ENCODE measurements around the gene MPLKIP. TPM values are rescaled to one million over a fixed set of nuclear protein-coding genes. Genes with fewer than 3 reads are reported as not detected.
"Not testable (repeated sequence)": the region's sequence is repeated elsewhere in the genome, so short reads cannot be mapped to it uniquely, and the experiment has no call there.

MPLKIP gene
- total RNA-seq, 1 donor from 2014 or later = 38.0 TPM

DNA sequence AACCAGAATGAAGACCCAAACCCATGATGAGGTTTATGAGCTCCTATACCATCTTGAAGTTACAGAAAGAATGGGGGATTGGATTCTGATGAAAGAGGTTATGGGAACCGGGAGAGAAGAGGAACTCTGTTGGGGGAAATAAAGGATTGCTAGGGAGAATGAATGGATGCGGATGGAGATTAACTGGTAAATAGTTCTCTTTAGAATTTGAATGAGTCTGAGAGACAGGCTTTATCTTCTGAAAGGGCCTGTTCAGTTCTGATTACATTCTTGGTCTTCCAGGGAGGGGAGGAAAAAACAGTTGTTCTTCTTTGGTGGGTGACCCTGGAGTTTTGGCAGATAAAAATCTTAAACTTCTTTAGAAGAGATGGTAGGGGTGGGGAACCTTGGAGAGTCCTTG, 14.2 kb upstream of the MPLKIP start:
- H3K27me3 Mint-ChIP-seq = no peaks in the 10 kb centered on the region
- TF ChIP-seq, protein P1, sequence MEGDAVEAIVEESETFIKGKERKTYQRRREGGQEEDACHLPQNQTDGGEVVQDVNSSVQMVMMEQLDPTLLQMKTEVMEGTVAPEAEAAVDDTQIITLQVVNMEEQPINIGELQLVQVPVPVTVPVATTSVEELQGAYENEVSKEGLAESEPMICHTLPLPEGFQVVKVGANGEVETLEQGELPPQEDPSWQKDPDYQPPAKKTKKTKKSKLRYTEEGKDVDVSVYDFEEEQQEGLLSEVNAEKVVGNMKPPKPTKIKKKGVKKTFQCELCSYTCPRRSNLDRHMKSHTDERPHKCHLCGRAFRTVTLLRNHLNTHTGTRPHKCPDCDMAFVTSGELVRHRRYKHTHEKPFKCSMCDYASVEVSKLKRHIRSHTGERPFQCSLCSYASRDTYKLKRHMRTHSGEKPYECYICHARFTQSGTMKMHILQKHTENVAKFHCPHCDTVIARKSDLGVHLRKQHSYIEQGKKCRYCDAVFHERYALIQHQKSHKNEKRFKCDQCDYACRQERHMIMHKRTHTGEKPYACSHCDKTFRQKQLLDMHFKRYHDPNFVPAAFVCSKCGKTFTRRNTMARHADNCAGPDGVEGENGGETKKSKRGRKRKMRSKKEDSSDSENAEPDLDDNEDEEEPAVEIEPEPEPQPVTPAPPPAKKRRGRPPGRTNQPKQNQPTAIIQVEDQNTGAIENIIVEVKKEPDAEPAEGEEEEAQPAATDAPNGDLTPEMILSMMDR (IDR thresholded peaks at IDR 0.05; ENCODE audit: unreplicated experiment) = no peak
- DNase-seq (ENCODE audit: low spot score, unreplicated experiment) = no peak
- peaks cover 7% of the 10 kb centered on the region for H3K9me3 Mint-ChIP-seq (ENCODE audit: low read depth)
- peaks cover 2% of the 10 kb centered on the region for H3K4me1 Mint-ChIP-seq (ENCODE audit: low read depth)
- no peak overlapping the region for H3K4me3 Mint-ChIP-seq (ENCODE audit: low read depth)
- no peaks in the 10 kb centered on the region for H3K36me3 Mint-ChIP-seq (ENCODE audit: insufficient read depth)
- H3K27ac Mint-ChIP-seq = no peak overlapping the region

DNA sequence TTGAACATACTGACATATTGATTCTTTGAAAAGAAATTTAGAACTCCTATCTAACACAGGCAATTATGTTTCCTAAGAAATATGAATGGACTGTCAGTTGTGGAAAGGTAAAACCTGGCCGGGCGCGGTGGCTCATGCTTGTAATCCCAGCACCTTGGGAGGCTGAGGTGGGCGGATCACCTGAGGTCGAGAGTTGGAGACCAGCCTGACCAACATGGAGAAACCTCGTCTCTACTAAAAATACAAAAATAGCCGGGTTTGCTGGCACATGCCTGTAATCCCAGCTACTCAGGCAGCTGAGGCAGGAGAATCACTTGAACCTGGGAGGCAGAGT, 13.8 kb upstream of the MPLKIP start:
- H3K27ac Mint-ChIP-seq = not testable (repeated sequence)

DNA sequence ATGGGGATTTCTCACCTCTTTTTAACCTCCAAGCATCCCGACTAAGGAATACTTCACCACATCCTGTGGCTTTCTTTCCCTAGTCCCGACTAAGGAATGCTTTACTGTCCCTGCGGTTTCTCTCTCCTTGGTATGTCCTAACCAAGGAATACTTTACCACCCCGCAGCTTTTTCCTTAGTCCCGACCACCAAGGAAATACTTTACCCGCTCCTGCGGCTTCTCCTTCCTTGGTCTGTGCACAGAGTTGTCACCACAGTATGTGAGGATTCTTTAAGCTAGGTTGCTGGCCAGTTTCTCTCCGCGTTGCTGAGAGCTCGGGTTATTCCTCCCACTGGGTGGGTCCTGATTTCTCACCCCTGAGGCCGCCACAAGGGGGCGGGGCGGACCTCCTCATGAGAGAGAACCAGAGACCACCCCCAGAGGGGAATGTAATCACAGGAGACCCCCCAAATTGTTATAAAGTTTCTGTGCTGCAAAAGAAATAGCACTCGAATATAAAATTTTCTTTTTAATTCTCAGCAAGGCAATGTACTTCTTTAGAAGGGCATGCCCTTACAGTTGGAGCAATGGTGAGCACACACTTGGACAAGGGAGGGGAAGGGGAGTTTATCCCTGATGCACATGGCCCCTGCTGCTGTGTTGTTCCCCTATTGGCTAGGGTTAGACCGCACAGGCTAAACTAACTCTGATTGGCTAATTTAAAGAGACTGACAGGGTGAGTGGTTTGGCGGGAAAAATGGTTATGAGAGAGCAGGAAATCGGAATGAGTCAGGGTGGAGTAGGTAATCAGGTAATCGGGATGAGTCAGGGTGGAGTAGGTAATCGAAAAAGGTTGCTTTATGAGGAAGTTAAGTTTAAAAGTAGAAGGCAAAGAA, 13.2 kb upstream of the MPLKIP start:
- H3K4me3 Mint-ChIP-seq (ENCODE audit: low read depth) = no peak overlapping the region
- TF ChIP-seq, protein P1 (IDR thresholded peaks at IDR 0.05; ENCODE audit: unreplicated experiment) = no peak
- no peaks in the 10 kb centered on the region for H3K36me3 Mint-ChIP-seq (ENCODE audit: insufficient read depth)
- DNase-seq (ENCODE audit: low spot score, unreplicated experiment) = no peak
- H3K27ac Mint-ChIP-seq = no peak overlapping the region
- no peaks in the 10 kb centered on the region for H3K27me3 Mint-ChIP-seq
- H3K4me1 Mint-ChIP-seq (ENCODE audit: low read depth) = peaks cover 2% of the 10 kb centered on the region
- H3K9me3 Mint-ChIP-seq (ENCODE audit: low read depth) = peaks cover 7% of the 10 kb centered on the region

More for the DNA sequence above, 13.8 kb upstream of the MPLKIP start:
- DNase-seq (ENCODE audit: low spot score, unreplicated experiment); H3K9me3 Mint-ChIP-seq (ENCODE audit: low read depth); H3K4me1 Mint-ChIP-seq (ENCODE audit: low read depth); H3K27me3 Mint-ChIP-seq; H3K36me3 Mint-ChIP-seq (ENCODE audit: insufficient read depth); H3K4me3 Mint-ChIP-seq (ENCODE audit: low read depth): not testable (repeated sequence)

DNA sequence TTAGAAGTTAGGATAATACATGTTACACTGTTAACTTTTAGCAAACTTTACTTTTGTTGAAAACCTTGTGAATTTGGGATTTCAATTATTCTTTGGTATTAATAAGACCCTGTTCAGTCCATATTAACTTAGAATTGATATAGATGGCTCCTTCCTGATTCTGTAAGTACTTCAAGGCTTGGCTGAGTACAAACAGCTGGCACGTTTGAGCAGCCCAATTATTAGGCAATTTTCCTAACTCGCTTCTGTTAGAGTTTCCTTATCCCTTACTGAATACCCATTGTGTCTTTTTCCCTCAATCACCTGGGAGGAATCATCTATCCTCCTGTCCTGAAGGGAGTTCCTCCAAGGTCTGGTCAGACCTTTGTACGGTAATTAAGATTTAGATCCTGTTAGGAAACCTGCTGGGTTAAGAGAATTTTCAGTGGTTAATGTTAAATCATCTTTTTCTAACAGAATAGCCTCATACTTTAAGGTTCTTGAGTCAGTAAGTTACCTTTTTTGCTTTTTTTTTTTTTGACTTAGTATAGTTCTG, 11.2 kb upstream of the MPLKIP start:
- H3K27ac Mint-ChIP-seq; H3K4me3 Mint-ChIP-seq (ENCODE audit: low read depth); H3K27me3 Mint-ChIP-seq; H3K36me3 Mint-ChIP-seq (ENCODE audit: insufficient read depth); H3K4me1 Mint-ChIP-seq (ENCODE audit: low read depth); H3K9me3 Mint-ChIP-seq (ENCODE audit: low read depth); DNase-seq (ENCODE audit: low spot score, unreplicated experiment): not testable (repeated sequence)

DNA sequence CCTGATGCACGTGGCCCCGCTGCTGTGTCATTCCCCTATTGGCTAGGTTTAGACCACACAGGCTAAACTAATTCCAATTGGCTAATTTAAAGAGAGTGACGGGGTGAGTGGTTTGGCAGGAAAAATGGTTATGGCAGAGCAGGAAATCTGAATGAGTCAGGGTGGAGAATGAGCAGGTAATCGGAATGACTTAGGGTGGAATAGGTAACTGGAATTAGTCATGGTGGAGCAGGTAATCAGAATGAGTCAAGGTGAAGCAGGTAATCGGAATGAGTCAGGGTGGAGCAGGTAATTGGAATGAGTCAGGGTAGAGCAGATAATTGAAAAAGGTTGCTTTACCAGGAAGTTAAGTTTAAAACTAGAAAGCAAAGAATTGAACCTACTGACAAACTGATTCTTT, 7.5 kb upstream of the MPLKIP start:
- not testable (repeated sequence) for H3K4me3 Mint-ChIP-seq (ENCODE audit: low read depth); H3K27me3 Mint-ChIP-seq; H3K4me1 Mint-ChIP-seq (ENCODE audit: low read depth); DNase-seq (ENCODE audit: low spot score, unreplicated experiment); H3K27ac Mint-ChIP-seq; H3K9me3 Mint-ChIP-seq (ENCODE audit: low read depth); H3K36me3 Mint-ChIP-seq (ENCODE audit: insufficient read depth)

DNA sequence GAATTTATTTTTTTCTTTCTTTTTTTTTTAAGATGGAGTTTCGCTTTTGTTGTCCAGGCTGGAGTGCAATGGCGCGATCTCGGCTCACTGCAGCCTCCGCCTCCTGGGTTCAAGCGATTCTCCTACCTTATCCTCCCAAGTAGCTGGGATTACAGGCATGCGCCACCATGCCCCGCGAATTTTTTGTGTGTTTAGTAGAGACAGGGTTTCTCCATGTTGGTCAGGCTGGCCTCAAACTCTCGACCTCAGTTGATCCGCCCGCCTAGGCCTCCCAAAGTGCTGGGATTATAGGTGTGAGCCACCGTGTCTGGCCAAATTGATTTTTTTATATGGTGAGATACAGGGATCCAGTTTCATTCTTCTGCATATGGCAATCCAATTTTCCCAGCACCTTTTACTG, 5.5 kb upstream of the MPLKIP start:
- H3K4me3 Mint-ChIP-seq (ENCODE audit: low read depth); H3K36me3 Mint-ChIP-seq (ENCODE audit: insufficient read depth); H3K4me1 Mint-ChIP-seq (ENCODE audit: low read depth); H3K27ac Mint-ChIP-seq; DNase-seq (ENCODE audit: low spot score, unreplicated experiment); H3K27me3 Mint-ChIP-seq; H3K9me3 Mint-ChIP-seq (ENCODE audit: low read depth): not testable (repeated sequence)

DNA sequence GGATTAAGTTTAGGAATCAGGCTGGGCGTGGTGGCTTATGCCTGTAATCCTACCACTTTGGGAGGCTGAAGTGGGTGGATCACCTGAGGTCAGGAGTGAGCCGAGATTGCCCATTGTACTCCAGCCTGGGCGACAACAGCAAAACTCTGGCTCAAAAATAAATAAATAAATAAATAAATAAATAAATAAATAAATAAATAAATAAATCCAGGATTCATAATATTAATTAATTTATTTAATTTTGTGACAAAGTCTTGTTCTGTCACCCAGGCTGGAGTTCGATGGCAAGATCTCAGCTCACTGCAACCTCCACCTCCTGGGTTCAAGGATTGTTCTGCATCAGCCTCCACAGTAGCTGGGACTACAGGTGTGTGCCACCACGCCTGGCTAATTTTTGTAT, 4.6 kb upstream of the MPLKIP start:
- TF ChIP-seq, protein P1 (IDR thresholded peaks at IDR 0.05; ENCODE audit: unreplicated experiment) = no peak
- no peaks in the 10 kb centered on the region for H3K9me3 Mint-ChIP-seq (ENCODE audit: low read depth)
- H3K4me1 Mint-ChIP-seq (ENCODE audit: low read depth) = no peaks in the 10 kb centered on the region
- H3K27ac Mint-ChIP-seq = no peak overlapping the region
- no peaks in the 10 kb centered on the region for H3K27me3 Mint-ChIP-seq
- DNase-seq (ENCODE audit: low spot score, unreplicated experiment) = no peak
- no peaks in the 10 kb centered on the region for H3K36me3 Mint-ChIP-seq (ENCODE audit: insufficient read depth)
- H3K4me3 Mint-ChIP-seq (ENCODE audit: low read depth) = no peak overlapping the region
